Calu3 (cell line): ENCODE results near the gene NOP9. TPM values are rescaled to one million over a fixed set of nuclear protein-coding genes. Genes with fewer than 3 reads are reported as not detected.
"Not testable (repeated sequence)": the region's sequence is repeated elsewhere in the genome, so short reads cannot be mapped to it uniquely, and the experiment has no call there.

Source experiments
- BruUV-seq: library from RNA; stranded (reverse); fragments of 400-500 nt; replicated peaks from 2 replicates; lab custom pipeline; 2021; lab: Mats Ljungman, UMichigan
- CTCF ChIA-PET: fragments of 300-600 bp; sonication (Branson Sonifier 250); formaldehyde crosslinking; loops from one replicate; lab custom pipeline; 2022; ENCODE audit warnings: antibody characterized with exemption; lab: Charles Lee
- DNase-seq: peaks from one replicate; pipeline ENCODE4 v3.0.0; 2022
- H3K27ac Mint-ChIP-seq: one replicate; pipeline ENCODE4 v1.8.0; 2022; ENCODE audit warnings: mixed read lengths; ENCODE audit not compliant: unreplicated experiment
- H3K27me3 Mint-ChIP-seq: one replicate; pipeline ENCODE4 v1.8.0; 2022; ENCODE audit warnings: mixed read lengths; ENCODE audit not compliant: unreplicated experiment
- H3K36me3 Mint-ChIP-seq: one replicate; pipeline ENCODE4 v1.8.0; 2022; ENCODE audit warnings: mild to moderate bottlenecking, moderate library complexity, mixed read lengths; ENCODE audit not compliant: insufficient read depth, unreplicated experiment
- H3K4me1 Mint-ChIP-seq: one replicate; pipeline ENCODE4 v1.8.0; 2022; ENCODE audit warnings: mild to moderate bottlenecking, low read depth, mixed read lengths; ENCODE audit not compliant: unreplicated experiment
- H3K4me3 Mint-ChIP-seq: one replicate; pipeline ENCODE4 v1.8.0; 2022; ENCODE audit warnings: mild to moderate bottlenecking, low read depth, moderate library complexity, mixed read lengths; ENCODE audit not compliant: unreplicated experiment
- H3K9me3 Mint-ChIP-seq: one replicate; pipeline ENCODE4 v1.8.0; 2022; ENCODE audit warnings: low read depth, mixed read lengths; ENCODE audit not compliant: unreplicated experiment
- intact Hi-C: fragments of 100-400 bp; cut with micrococcal nuclease; formaldehyde crosslinking; loops from one replicate; pipeline ENCODE4 v1.10.0; 2022; ENCODE audit not compliant: unreplicated experiment
- total RNA-seq: library from RNA; stranded (reverse); gene quantifications from 2 replicates; pipeline ENCODE4 v1.2.3, GENCODE V29; 2022
- TF ChIP-seq, protein P1 (sequence below): fragments of 200-600 bp; IDR thresholded peaks from one replicate; pipeline ENCODE4 v1.8.0; 2022; ENCODE audit warnings: antibody characterized with exemption; ENCODE audit not compliant: unreplicated experiment

Gene NOP9
- total RNA-seq, 1 experiment from 2014 or later, result 35.9 TPM

DNA sequence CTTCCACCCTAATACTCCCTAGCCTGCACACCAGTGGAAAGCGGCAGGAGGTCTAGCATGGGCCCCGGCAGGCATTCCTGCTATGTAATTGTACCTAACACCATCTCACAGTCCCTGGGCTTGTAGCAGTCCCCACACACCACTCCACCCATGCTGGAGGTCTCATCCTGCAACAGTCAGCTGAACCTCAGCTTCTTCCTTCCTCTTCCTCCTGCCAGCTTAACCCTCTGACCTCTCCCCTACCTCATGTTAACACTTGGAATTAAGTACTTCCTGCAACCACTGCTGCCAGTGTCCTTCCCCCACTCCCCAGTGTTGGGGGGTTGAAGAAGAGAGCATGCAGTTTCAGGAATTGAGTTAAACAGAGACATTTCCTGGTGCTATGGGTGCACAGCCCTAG, 27.7 kb downstream of the NOP9 start:
- Mint-ChIP-seq H3K27ac (no peak overlapping the region), H3K27me3 (peaks cover 16% of the 10 kb centered on the region), H3K9me3 (no peaks in the 10 kb centered on the region), H3K36me3 (peaks cover 2% of the 10 kb centered on the region), H3K4me3 (no peak overlapping the region), H3K4me1 (peaks cover 6% of the 10 kb centered on the region)
- DNase-seq, result no peak
- TF ChIP-seq, protein P1, sequence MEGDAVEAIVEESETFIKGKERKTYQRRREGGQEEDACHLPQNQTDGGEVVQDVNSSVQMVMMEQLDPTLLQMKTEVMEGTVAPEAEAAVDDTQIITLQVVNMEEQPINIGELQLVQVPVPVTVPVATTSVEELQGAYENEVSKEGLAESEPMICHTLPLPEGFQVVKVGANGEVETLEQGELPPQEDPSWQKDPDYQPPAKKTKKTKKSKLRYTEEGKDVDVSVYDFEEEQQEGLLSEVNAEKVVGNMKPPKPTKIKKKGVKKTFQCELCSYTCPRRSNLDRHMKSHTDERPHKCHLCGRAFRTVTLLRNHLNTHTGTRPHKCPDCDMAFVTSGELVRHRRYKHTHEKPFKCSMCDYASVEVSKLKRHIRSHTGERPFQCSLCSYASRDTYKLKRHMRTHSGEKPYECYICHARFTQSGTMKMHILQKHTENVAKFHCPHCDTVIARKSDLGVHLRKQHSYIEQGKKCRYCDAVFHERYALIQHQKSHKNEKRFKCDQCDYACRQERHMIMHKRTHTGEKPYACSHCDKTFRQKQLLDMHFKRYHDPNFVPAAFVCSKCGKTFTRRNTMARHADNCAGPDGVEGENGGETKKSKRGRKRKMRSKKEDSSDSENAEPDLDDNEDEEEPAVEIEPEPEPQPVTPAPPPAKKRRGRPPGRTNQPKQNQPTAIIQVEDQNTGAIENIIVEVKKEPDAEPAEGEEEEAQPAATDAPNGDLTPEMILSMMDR, result no peak
- intact Hi-C loops, result no loop called here
- CTCF ChIA-PET, result interaction anchor here (0.6 to 2.6 kb wide), 4 partner anchors 19 to 110 kb away, joined by 3 to 12 read pairs (median 6); partner anchors contain the start of genes CIDEB and TINF2
- BruUV-seq, result no TSS peak

DNA sequence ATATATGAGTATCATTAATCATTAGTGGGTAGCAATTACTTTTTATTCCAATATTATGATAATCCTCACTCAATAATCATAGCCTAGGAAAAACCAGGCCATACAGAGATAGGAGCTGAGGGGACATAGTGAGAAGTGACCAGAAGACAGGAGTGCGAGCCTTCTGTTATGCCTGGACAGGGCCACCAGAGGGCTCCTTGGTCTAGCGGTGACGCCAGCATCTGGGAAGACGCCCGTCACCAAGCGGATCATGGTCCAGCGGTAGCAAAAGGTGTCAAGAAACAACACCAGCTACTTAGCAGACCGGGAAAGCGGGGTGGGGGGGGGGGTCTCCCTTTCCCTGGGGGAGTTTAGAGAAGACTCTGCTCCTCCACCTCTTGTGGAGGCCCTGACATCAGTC, 28.3 kb downstream of the NOP9 start:
- H3K4me3 Mint-ChIP-seq, H3K27ac Mint-ChIP-seq, H3K36me3 Mint-ChIP-seq, BruUV-seq, H3K27me3 Mint-ChIP-seq, H3K9me3 Mint-ChIP-seq: not testable (repeated sequence)
- TF ChIP-seq, protein P1, result peak; percentile 46
- CTCF ChIA-PET, result interaction anchor here (0.6 to 2.6 kb wide), 2 partner anchors 104 to 115 kb away, joined by 3 to 12 read pairs; no protein-coding TSS in a partner anchor
- H3K4me1 Mint-ChIP-seq, result peaks cover 12% of the 10 kb centered on the region
- intact Hi-C loops, result loop anchor here (1.0 kb wide), 1 partner anchor 108 kb away; no protein-coding TSS in a partner anchor
- peak; percentile 56 for DNase-seq

DNA sequence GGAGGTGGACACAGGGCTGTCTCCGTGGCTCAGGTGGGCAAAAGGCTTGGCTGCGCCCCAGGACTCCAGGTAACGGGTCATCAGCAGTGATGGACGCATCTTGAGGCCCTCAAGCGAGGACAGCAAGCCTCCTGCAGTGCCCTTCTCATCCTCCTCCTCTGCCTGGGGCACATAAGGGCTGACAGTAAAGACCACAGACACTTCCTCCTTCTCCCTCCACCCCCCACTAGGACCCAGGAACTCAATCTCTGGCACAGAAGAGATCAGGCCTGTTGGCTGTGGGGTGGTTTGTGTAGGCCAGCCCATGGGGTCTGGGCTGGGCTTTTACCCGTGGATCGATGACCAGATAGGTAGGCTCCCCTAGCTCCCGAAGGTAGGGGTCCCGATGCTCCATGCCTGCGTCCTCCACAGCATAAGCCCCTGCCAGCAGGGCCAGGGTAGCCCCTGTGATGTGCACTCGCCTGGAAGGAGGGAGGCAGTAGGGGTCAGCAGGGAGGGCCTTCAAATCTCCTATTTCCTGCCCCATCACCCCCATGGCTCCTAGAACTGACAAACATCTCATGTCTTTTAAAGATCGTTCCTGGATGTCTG, 29.5 kb downstream of the NOP9 start:
- Mint-ChIP-seq H3K4me1 (peaks cover 15% of the 10 kb centered on the region), H3K36me3 (peaks cover 8% of the 10 kb centered on the region), H3K27ac (no peak overlapping the region), H3K9me3 (no peaks in the 10 kb centered on the region), H3K27me3 (no peaks in the 10 kb centered on the region), H3K4me3 (no peak overlapping the region)
- intact Hi-C loops, result no loop called here
- no peak for DNase-seq
- CTCF ChIA-PET, result interaction anchor here (2.6 kb wide), 1 partner anchor 102 kb away, joined by 12 read pairs; no protein-coding TSS in a partner anchor
- TF ChIP-seq, protein P1, result no peak
- no TSS peak for BruUV-seq

DNA sequence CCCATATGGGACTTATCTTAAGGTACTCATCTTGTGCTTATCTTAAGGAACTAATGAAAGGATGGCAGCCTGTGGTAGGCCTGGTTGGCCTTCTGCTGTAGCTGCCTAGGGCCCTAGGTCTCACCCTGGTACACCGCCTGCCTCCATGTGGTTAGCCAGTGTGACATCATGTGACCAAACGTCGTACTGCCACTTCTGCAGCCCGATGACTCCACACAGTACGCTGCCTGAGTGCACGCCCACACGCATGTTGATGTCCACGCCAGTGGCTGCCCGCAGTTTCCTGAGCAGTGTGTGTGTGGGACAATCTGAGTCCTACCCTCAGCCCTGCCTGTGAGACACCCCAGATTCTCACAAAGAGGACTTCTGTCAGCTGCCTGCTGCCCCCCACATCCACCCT, 30.1 kb downstream of the NOP9 start:
- peaks cover 8% of the 10 kb centered on the region for H3K36me3 Mint-ChIP-seq
- peaks cover 15% of the 10 kb centered on the region for H3K4me1 Mint-ChIP-seq
- BruUV-seq, result no TSS peak
- H3K4me3 Mint-ChIP-seq, result no peak overlapping the region
- H3K27ac Mint-ChIP-seq, result no peak overlapping the region
- DNase-seq, result no peak
- CTCF ChIA-PET, result no interaction called here
- intact Hi-C loops, result loop anchor here (5.0 kb wide), 2 partner anchors 38 to 348 kb away; partner anchors contain the start of gene NFATC4
- no peaks in the 10 kb centered on the region for H3K27me3 Mint-ChIP-seq
- TF ChIP-seq, protein P1, result no peak
- H3K9me3 Mint-ChIP-seq, result no peaks in the 10 kb centered on the region
